GM12878 (cell line): ENCODE results near the gene SULT2B1. TPM values are rescaled to one million over a fixed set of nuclear protein-coding genes. Genes with fewer than 3 reads are reported as not detected.

ENCODE experiments used
- ATAC-seq: fragments of 200-7000 bp; cut with Tn5 transposase; 3 replicates; pipeline ENCODE4 v1.9.1; 2020; ENCODE audit warnings: mild to moderate bottlenecking, moderate library complexity
- BruUV-seq: library from RNA; stranded (reverse); fragments of 400-500 nt; replicated peaks from 2 replicates; lab custom pipeline; 2021; lab: Mats Ljungman, UMichigan
- CTCF ChIA-PET: fragments of 300-600 bp; sonication (Branson Sonifier 250); formaldehyde crosslinking; extraction: SDS; loops from one replicate; lab custom pipeline; 2021; ENCODE audit warnings: inconsistent platforms; lab: Yijun Ruan, JAX
- POLR2A ChIA-PET: fragments of 350-600 bp; formaldehyde crosslinking; extraction: SDS; loops from one replicate; lab custom pipeline; 2021; ENCODE audit warnings: inconsistent platforms; lab: Charles Lee
- RAD21 ChIA-PET: fragments of 300-600 bp; sonication (Branson Sonifier 250); formaldehyde crosslinking; loops from one replicate; lab custom pipeline; 2023; ENCODE audit warnings: antibody characterized with exemption; ENCODE audit not compliant: unreplicated experiment; lab: Charles Lee
- SMC1A ChIA-PET: fragments of 300-600 bp; sonication (Branson Sonifier 250); formaldehyde crosslinking; loops from one replicate; lab custom pipeline; 2023; ENCODE audit not compliant: unreplicated experiment, uncharacterized antibody; lab: Charles Lee
- DNase-seq: peaks from one replicate; pipeline ENCODE4 v3.0.0-alpha.2; 2011; ENCODE audit warnings: low read depth, low spot score
- FAIRE-seq: peaks from 3 replicates; lab custom pipeline; 2011; peaks lifted over from hg19 to GRCh38; lab: Jason Lieb, UNC
- H2AFZ ChIP-seq: 2 replicates; pipeline ENCODE4 v1.6.0; 2011; ENCODE audit warnings: low read depth, low read length, control low read depth; ENCODE audit not compliant: control insufficient read depth
- H3K27ac ChIP-seq: 2 replicates; pipeline ENCODE4 v1.5.1; 2011; ENCODE audit warnings: control low read depth; ENCODE audit not compliant: control insufficient read depth, insufficient read depth
- H3K27me3 ChIP-seq, 2 experiments: replicated peaks in 1 of 2; 2 replicates each; pipeline versions ENCODE4 v1.6.0 to v1.6.1; 2011; ENCODE audit warnings: low read length in 1 of 2; ENCODE audit not compliant: control insufficient read depth in 2 of 2, insufficient read depth in 2 of 2
- H3K36me3 ChIP-seq, 2 experiments: 2 replicates each; pipeline ENCODE4 v1.5.1; 2011; ENCODE audit warnings: low read length in 1 of 2; ENCODE audit not compliant: control insufficient read depth in 2 of 2, insufficient read depth in 2 of 2
- H3K4me1 ChIP-seq: 2 replicates; pipeline ENCODE4 v1.6.1; 2011; ENCODE audit warnings: mild to moderate bottlenecking, low read length, moderate library complexity, mixed read lengths; ENCODE audit not compliant: control insufficient read depth, insufficient read depth
- H3K4me2 ChIP-seq: 2 replicates; pipeline ENCODE4 v1.6.0; 2011; ENCODE audit warnings: control low read depth; ENCODE audit not compliant: control insufficient read depth, insufficient read depth
- H3K4me3 ChIP-seq: fragments of 200-600 bp; sonication (generic); 2 replicates; pipeline ENCODE4 v1.5.1; 2016
- H3K79me2 ChIP-seq: 2 replicates; pipeline ENCODE4 v1.6.0; 2011; ENCODE audit warnings: low read length; ENCODE audit not compliant: control insufficient read depth, insufficient read depth
- H3K9ac ChIP-seq: 2 replicates; pipeline ENCODE4 v1.8.0; 2011; ENCODE audit warnings: low read length, control low read depth, mixed read lengths; ENCODE audit not compliant: control insufficient read depth, insufficient read depth
- H3K9me3 ChIP-seq: replicated peaks from 3 replicates; pipeline ENCODE4 v1.5.1; 2011; ENCODE audit warnings: mild to moderate bottlenecking, low read length; ENCODE audit not compliant: control insufficient read depth, insufficient read depth
- H4K20me1 ChIP-seq: 2 replicates; pipeline ENCODE4 v1.6.0; 2011; ENCODE audit not compliant: control insufficient read depth, insufficient read depth
- ATF7 ChIP-seq: fragments of 450-650 bp; IDR thresholded peaks from 2 replicates; pipeline ENCODE4 v1.6.1; 2016; ENCODE audit warnings: low read depth, mild to moderate bottlenecking
- BACH1 ChIP-seq: fragments of 450-650 bp; IDR thresholded peaks from 2 replicates; pipeline ENCODE4 v1.6.1; 2017; ENCODE audit warnings: mild to moderate bottlenecking, borderline replicate concordance
- BCL3 ChIP-seq: IDR thresholded peaks from 2 replicates; pipeline ENCODE4 v1.6.1; 2011; ENCODE audit warnings: borderline replicate concordance, low read depth, mild to moderate bottlenecking, moderate library complexity, low read length; ENCODE audit not compliant: insufficient read depth, poor library complexity, severe bottlenecking
- CHD1 ChIP-seq: IDR thresholded peaks from 2 replicates; pipeline ENCODE4 v1.6.1; 2012; ENCODE audit warnings: low read depth, low read length, improper control_type of control experiment
- CREB1 ChIP-seq: IDR thresholded peaks from 2 replicates; pipeline ENCODE4 v1.6.1; 2012; ENCODE audit warnings: low read depth, mild to moderate bottlenecking, inconsistent platforms
- HCFC1 ChIP-seq: fragments of 150-350 bp; IDR thresholded peaks from 2 replicates; pipeline ENCODE4 v1.6.1; 2014; ENCODE audit warnings: low read length
- HDAC6 ChIP-seq: fragments of 200-600 bp; sonication (generic); IDR thresholded peaks from one replicate; pipeline ENCODE4 v1.8.0; 2017; ENCODE audit warnings: antibody characterized with exemption; ENCODE audit not compliant: unreplicated experiment
- HDGF ChIP-seq: fragments of 450-650 bp; IDR thresholded peaks from 2 replicates; pipeline ENCODE4 v1.6.1; 2016; ENCODE audit warnings: antibody characterized with exemption
- JUND ChIP-seq: IDR thresholded peaks from 2 replicates; pipeline ENCODE4 v1.6.1; 2012; ENCODE audit warnings: low read depth, mild to moderate bottlenecking, low read length, improper control_type of control experiment, moderate library complexity
- NR2C1 ChIP-seq: fragments of 450-650 bp; IDR thresholded peaks from 2 replicates; pipeline ENCODE4 v1.6.1; 2017; ENCODE audit warnings: antibody characterized with exemption, mild to moderate bottlenecking, moderate library complexity
- POLR2AphosphoS2 ChIP-seq: IDR thresholded peaks from 2 replicates; pipeline ENCODE4 v1.6.1; 2011; ENCODE audit warnings: low read depth, mild to moderate bottlenecking, low read length, improper control_type of control experiment, moderate library complexity
- RAD51 ChIP-seq: fragments of 450-650 bp; IDR thresholded peaks from 2 replicates; pipeline ENCODE4 v1.6.1; 2016; ENCODE audit warnings: moderate library complexity, mild to moderate bottlenecking, inconsistent platforms
- SMAD1 ChIP-seq: fragments of 450-650 bp; IDR thresholded peaks from 2 replicates; pipeline ENCODE4 v1.6.1; 2018; ENCODE audit warnings: mild to moderate bottlenecking, low read depth; ENCODE audit not compliant: partially characterized antibody
- TCF7 ChIP-seq: IDR thresholded peaks from 2 replicates; pipeline ENCODE4 v1.6.1; 2014; ENCODE audit warnings: antibody characterized with exemption, borderline replicate concordance
- ZSCAN29 ChIP-seq: fragments of 450-650 bp; IDR thresholded peaks from 2 replicates; pipeline ENCODE4 v1.6.1; 2017; ENCODE audit warnings: mild to moderate bottlenecking, moderate library complexity
- WGBS: methylation state at CpG from one replicate; pipeline ENCODE4 v1.1.6; 2016; ENCODE audit warnings: low lambda C conversion rate; ENCODE audit not compliant: insufficient replicate concordance, insufficient coverage; ENCODE audit errors: missing lambda C conversion rate; 5-methylcytosine and 5-hydroxymethylcytosine counted together
- in situ Hi-C: fragments of 300-500 bp; cut with MboI; formaldehyde crosslinking; loops from 9 replicates; pipeline ENCODE4 v1.14.3; 2018; ENCODE audit warnings: mixed read lengths
- intact Hi-C: fragments of 100-400 bp; cut with micrococcal nuclease; formaldehyde crosslinking; loops from one replicate; pipeline ENCODE4 v1.14.2; 2022; ENCODE audit not compliant: unreplicated experiment
- polyA plus RNA-seq, 11 experiments: library from polyadenylated mRNA; depleted of rRNA in 4 of 11; unstranded in 6 of 11; stranded (reverse) in 5 of 11; fragments of >200 nt; fragmentation: Nextera tagmentation in 4 of 11; fragmentation: Illumina TruSeq in 1 of 11; extraction: Ambion mirVana in 4 of 11; extraction: Trizol in 1 of 11; gene quantifications; 1 replicate in 1 of 11; 2 replicates in 10 of 11; pipeline versions ENCODE4 v1.2.1 to v1.2.3, GENCODE V29; 2011 to 2016; ENCODE audit warnings: inconsistent platforms in 2 of 11, missing spikeins in 2 of 11, low read depth in 1 of 11
- total RNA-seq, 4 experiments: library from RNA; depleted of rRNA in 3 of 4; stranded (reverse); fragments of >200 nt in 3 of 4; fragmentation: Illumina TruSeq in 1 of 4; extraction: Trizol in 1 of 4; gene quantifications; 2 replicates each; pipeline versions ENCODE4 v1.2.1 to v1.2.3, GENCODE V29; 2013 to 2021
- TF ChIP-seq, protein P1 (sequence below): fragments of 450-650 bp; IDR thresholded peaks from 2 replicates; pipeline ENCODE4 v1.6.1; 2016; ENCODE audit warnings: mild to moderate bottlenecking

SULT2B1 gene
- total and polyA plus RNA-seq, 10 of the 15 experiments (the other 5 are each of a cell fraction or from before 2014, with no cell fraction given): 0.11 to 0.14 TPM; not detected in 8

GRCh38 chr19:48637948-48638830, 86.2 kb downstream of the SULT2B1 start:
- no TSS peak for BruUV-seq
- peak overlapping the region; percentile 97 for H2AFZ ChIP-seq
- no peak for DNase-seq
- peak overlapping the region; percentile 72 for H3K9ac ChIP-seq
- 4% methylated on average over 25 of the region's 29 CpGs for WGBS
- H3K27ac ChIP-seq: peak overlapping the region; percentile 93
- intact Hi-C loops: loop anchor here (10.0 kb wide), 1 partner anchor 327 kb away; the partner anchor contains the start of gene FTL
- H3K9me3 ChIP-seq: no peaks in the 10 kb centered on the region
- RAD21 ChIA-PET: interaction anchor here (0.6 to 1.3 kb wide), 3 partner anchors 18 to 355 kb away, joined by 3 to 5 read pairs (median 3); partner anchors contain the start of genes GYS1, RPL18, RUVBL2 and SPHK2
- CTCF ChIA-PET: interaction anchor here (1.0 to 1.2 kb wide), 3 partner anchors 8 to 156 kb away, joined by 3 to 5 read pairs (median 3); partner anchors contain the start of gene CA11
- H3K4me2 ChIP-seq: peak overlapping the region; percentile 91
- peak; percentile 86 for FAIRE-seq
- peak; percentile 37 for ATAC-seq
- H3K4me3 ChIP-seq: peak overlapping the region; percentile 75
- peaks cover 26% of the 10 kb centered on the region for H3K4me1 ChIP-seq
- peaks cover 5% of the 10 kb centered on the region for H3K79me2 ChIP-seq
- H3K36me3 ChIP-seq: no peaks in the 10 kb centered on the region
- no peaks in the 10 kb centered on the region for H4K20me1 ChIP-seq
- SMC1A ChIA-PET: interaction anchor here (0.8 to 1.3 kb wide), 3 partner anchors 7 to 37 kb away, joined by 3 to 4 read pairs (median 4); partner anchors contain the start of genes CA11, RPL18 and SPHK2
- H3K27me3 ChIP-seq: no peaks in the 10 kb centered on the region
- POLR2A ChIA-PET: interaction anchor here (1.0 to 1.7 kb wide), 4 partner anchors 10 to 22 kb away, joined by 3 to 5 read pairs (median 4); partner anchors contain the start of genes RPL18 and SPHK2
- in situ Hi-C loops: loop anchor here (25.0 kb wide), 1 partner anchor 1249 kb away; the partner anchor contains the start of genes AKT1S1, IL4I1 and TBC1D17
- 0 out of 2 replicates have a peak, but pooled peaks have one; percentile 74 for TF ChIP-seq POLR2AphosphoS2
- no peak for TF ChIP-seq BACH1
- peak; percentile 97 for TF ChIP-seq CHD1
- TF ChIP-seq CREB1: 0 out of 2 replicates have a peak, but pooled peaks have one; percentile 12
- no peak for TF ChIP-seq TCF7
- TF ChIP-seq, protein P1, sequence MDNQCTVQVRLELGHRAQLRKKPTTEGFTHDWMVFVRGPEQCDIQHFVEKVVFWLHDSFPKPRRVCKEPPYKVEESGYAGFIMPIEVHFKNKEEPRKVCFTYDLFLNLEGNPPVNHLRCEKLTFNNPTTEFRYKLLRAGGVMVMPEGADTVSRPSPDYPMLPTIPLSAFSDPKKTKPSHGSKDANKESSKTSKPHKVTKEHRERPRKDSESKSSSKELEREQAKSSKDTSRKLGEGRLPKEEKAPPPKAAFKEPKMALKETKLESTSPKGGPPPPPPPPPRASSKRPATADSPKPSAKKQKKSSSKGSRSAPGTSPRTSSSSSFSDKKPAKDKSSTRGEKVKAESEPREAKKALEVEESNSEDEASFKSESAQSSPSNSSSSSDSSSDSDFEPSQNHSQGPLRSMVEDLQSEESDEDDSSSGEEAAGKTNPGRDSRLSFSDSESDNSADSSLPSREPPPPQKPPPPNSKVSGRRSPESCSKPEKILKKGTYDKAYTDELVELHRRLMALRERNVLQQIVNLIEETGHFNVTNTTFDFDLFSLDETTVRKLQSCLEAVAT: peak; percentile 62; the same call in 1 of the 2 replicates
- TF ChIP-seq ATF7: peak; percentile 98
- TF ChIP-seq NR2C1: peak; percentile 75
- TF ChIP-seq RAD51: peak; percentile 19; the same call in 1 of the 2 replicates
- TF ChIP-seq HDGF: peak; percentile 93
- peak; percentile 42 for TF ChIP-seq HDAC6
- peak; percentile 10 for TF ChIP-seq BCL3
- peak; percentile 25 for TF ChIP-seq HCFC1
- TF ChIP-seq ZSCAN29: peak; percentile 2; the same call in 1 of the 2 replicates
- peak; percentile 56 for TF ChIP-seq SMAD1
- peak; percentile 96 for TF ChIP-seq JUND
